ENCODE measurements around the gene ENTPD5.
"Not testable (repeated sequence)": the region's sequence is repeated elsewhere in the genome, so short reads cannot be mapped to it uniquely, and the experiment has no call there.

The ENTPD5 gene

GRCh38 chr14:73924337-73924736, 94.8 kb downstream of the ENTPD5 start:
- Histone ChIP-seq H3K9ac (ENCODE audit: low read length) (no peak overlapping the region), H4K20me1 (ENCODE audit: insufficient read depth, low read length) (no peaks in the 10 kb centered on the region), H3K79me2 (ENCODE audit: insufficient read depth, low read length) (no peaks in the 10 kb centered on the region), H3K27me3 (ENCODE audit: insufficient read depth, low read length) (no peaks in the 10 kb centered on the region), H3K36me3 (ENCODE audit: insufficient read depth, low read length) (peaks cover 93% of the 10 kb centered on the region), H2AFZ (ENCODE audit: low read length) (no peak overlapping the region), H3K4me2 (ENCODE audit: low read length) (no peak overlapping the region), H3K4me1 (ENCODE audit: insufficient read depth, low read length, severe bottlenecking) (no peaks in the 10 kb centered on the region), H3K9me2 (ENCODE audit: low read depth, low read length) (no peaks in the 10 kb centered on the region), H3K9me3 (ENCODE audit: low read length) (no peaks in the 10 kb centered on the region), H3K27ac (ENCODE audit: low read depth, low read length, poor library complexity, severe bottlenecking) (no peak overlapping the region), H3K4me3 (ENCODE audit: low read depth, low read length, poor library complexity, severe bottlenecking) (no peak overlapping the region), H3F3A (ENCODE audit: insufficient read depth, low read length) (no peaks in the 10 kb centered on the region)
- TF ChIP-seq EZH2 (IDR thresholded peaks at IDR 0.05; ENCODE audit: borderline replicate concordance, low read length): no peak
- TF ChIP-seq, protein P1, sequence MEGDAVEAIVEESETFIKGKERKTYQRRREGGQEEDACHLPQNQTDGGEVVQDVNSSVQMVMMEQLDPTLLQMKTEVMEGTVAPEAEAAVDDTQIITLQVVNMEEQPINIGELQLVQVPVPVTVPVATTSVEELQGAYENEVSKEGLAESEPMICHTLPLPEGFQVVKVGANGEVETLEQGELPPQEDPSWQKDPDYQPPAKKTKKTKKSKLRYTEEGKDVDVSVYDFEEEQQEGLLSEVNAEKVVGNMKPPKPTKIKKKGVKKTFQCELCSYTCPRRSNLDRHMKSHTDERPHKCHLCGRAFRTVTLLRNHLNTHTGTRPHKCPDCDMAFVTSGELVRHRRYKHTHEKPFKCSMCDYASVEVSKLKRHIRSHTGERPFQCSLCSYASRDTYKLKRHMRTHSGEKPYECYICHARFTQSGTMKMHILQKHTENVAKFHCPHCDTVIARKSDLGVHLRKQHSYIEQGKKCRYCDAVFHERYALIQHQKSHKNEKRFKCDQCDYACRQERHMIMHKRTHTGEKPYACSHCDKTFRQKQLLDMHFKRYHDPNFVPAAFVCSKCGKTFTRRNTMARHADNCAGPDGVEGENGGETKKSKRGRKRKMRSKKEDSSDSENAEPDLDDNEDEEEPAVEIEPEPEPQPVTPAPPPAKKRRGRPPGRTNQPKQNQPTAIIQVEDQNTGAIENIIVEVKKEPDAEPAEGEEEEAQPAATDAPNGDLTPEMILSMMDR (IDR thresholded peaks at IDR 0.05; ENCODE audit: low read length): no peak

- not testable (repeated sequence) for H4K20me1 ChIP-seq (ENCODE audit: insufficient read depth, low read length); H3K4me2 ChIP-seq (ENCODE audit: low read length); H3K27ac ChIP-seq (ENCODE audit: low read depth, low read length, poor library complexity, severe bottlenecking); H3K27me3 ChIP-seq (ENCODE audit: insufficient read depth, low read length); H3F3A ChIP-seq (ENCODE audit: insufficient read depth, low read length); H2AFZ ChIP-seq (ENCODE audit: low read length); H3K4me1 ChIP-seq (ENCODE audit: insufficient read depth, low read length, severe bottlenecking); H3K79me2 ChIP-seq (ENCODE audit: insufficient read depth, low read length); H3K9me3 ChIP-seq (ENCODE audit: low read length); H3K9me2 ChIP-seq (ENCODE audit: low read depth, low read length); H3K9ac ChIP-seq (ENCODE audit: low read length); H3K4me3 ChIP-seq (ENCODE audit: low read depth, low read length, poor library complexity, severe bottlenecking)
- H3K36me3 ChIP-seq (ENCODE audit: insufficient read depth, low read length): peaks cover 80% of the 10 kb centered on the region
Measured at GRCh38 chr14:73919457-73919856, 99.6 kb downstream of the ENTPD5 start.

GRCh38 chr14:73916324-73916723, 102.8 kb downstream of the ENTPD5 start:
- no peak overlapping the region for H3K4me2 ChIP-seq (ENCODE audit: low read length)
- no peak overlapping the region for H3K27ac ChIP-seq (ENCODE audit: low read depth, low read length, poor library complexity, severe bottlenecking)
- H3K4me1 ChIP-seq (ENCODE audit: insufficient read depth, low read length, severe bottlenecking): no peaks in the 10 kb centered on the region
- H3K9me3 ChIP-seq (ENCODE audit: low read length): peaks cover 3% of the 10 kb centered on the region; the same call in 1 of the 2 replicates
- no peak overlapping the region for H2AFZ ChIP-seq (ENCODE audit: low read length)
- peaks cover 77% of the 10 kb centered on the region for H3K36me3 ChIP-seq (ENCODE audit: insufficient read depth, low read length)
- H3K79me2 ChIP-seq (ENCODE audit: insufficient read depth, low read length): no peaks in the 10 kb centered on the region
- no peaks in the 10 kb centered on the region for H4K20me1 ChIP-seq (ENCODE audit: insufficient read depth, low read length)
- H3K4me3 ChIP-seq (ENCODE audit: low read depth, low read length, poor library complexity, severe bottlenecking): no peak overlapping the region
- no peaks in the 10 kb centered on the region for H3F3A ChIP-seq (ENCODE audit: insufficient read depth, low read length)
- no peaks in the 10 kb centered on the region for H3K9me2 ChIP-seq (ENCODE audit: low read depth, low read length)
- H3K27me3 ChIP-seq (ENCODE audit: insufficient read depth, low read length): no peaks in the 10 kb centered on the region
- TF ChIP-seq, protein P1 (IDR thresholded peaks at IDR 0.05; ENCODE audit: low read length): no peak
- no peak for TF ChIP-seq EZH2 (IDR thresholded peaks at IDR 0.05; ENCODE audit: borderline replicate concordance, low read length)
- H3K9ac ChIP-seq (ENCODE audit: low read length): no peak overlapping the region

DNA sequence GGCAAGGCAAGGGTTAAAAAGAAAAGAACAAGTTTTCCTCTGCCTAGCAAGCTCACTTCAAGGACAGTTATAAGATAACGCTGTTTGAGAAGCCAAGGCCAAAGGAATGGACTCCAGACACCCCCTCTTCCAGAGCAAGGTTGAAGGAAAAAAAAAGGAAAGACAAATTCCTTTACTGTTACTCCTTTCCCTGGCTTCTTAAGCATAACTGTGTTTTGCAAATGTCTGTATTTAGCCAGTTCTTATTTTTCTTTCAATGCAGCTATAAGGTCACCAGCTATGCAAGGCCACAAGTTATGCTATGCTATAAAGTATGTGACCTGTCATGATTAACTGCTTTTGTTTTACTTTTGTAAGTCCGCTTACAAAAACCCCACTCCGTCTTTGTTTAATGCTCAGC, 105.8 kb downstream of the ENTPD5 start:
- peaks cover 3% of the 10 kb centered on the region; the same call in 1 of the 2 replicates for H3K9me3 ChIP-seq (ENCODE audit: low read length)
- H3K27me3 ChIP-seq (ENCODE audit: insufficient read depth, low read length): no peaks in the 10 kb centered on the region
- H3K9me2 ChIP-seq (ENCODE audit: low read depth, low read length): no peaks in the 10 kb centered on the region
- no peak overlapping the region for H3K4me3 ChIP-seq (ENCODE audit: low read depth, low read length, poor library complexity, severe bottlenecking)
- TF ChIP-seq, protein P1 (IDR thresholded peaks at IDR 0.05; ENCODE audit: low read length): no peak
- no peak for TF ChIP-seq EZH2 (IDR thresholded peaks at IDR 0.05; ENCODE audit: borderline replicate concordance, low read length)
- no peak overlapping the region for H3K27ac ChIP-seq (ENCODE audit: low read depth, low read length, poor library complexity, severe bottlenecking)
- no peak overlapping the region for H3K9ac ChIP-seq (ENCODE audit: low read length)
- H3K79me2 ChIP-seq (ENCODE audit: insufficient read depth, low read length): no peaks in the 10 kb centered on the region
- no peaks in the 10 kb centered on the region for H4K20me1 ChIP-seq (ENCODE audit: insufficient read depth, low read length)
- no peak overlapping the region for H3K4me2 ChIP-seq (ENCODE audit: low read length)
- H3K4me1 ChIP-seq (ENCODE audit: insufficient read depth, low read length, severe bottlenecking): no peaks in the 10 kb centered on the region
- no peaks in the 10 kb centered on the region for H3F3A ChIP-seq (ENCODE audit: insufficient read depth, low read length)
- H2AFZ ChIP-seq (ENCODE audit: low read length): no peak overlapping the region
- H3K36me3 ChIP-seq (ENCODE audit: insufficient read depth, low read length): peaks cover 77% of the 10 kb centered on the region
